Inflammatory macrophage treated with lipopolysaccharide for 4 hours (primary cell): ENCODE results near the gene TNS3.

Experiments used
- DNase-seq: peaks from one replicate; pipeline ENCODE4 v3.0.0-alpha.2; 2020

Gene TNS3

DNA sequence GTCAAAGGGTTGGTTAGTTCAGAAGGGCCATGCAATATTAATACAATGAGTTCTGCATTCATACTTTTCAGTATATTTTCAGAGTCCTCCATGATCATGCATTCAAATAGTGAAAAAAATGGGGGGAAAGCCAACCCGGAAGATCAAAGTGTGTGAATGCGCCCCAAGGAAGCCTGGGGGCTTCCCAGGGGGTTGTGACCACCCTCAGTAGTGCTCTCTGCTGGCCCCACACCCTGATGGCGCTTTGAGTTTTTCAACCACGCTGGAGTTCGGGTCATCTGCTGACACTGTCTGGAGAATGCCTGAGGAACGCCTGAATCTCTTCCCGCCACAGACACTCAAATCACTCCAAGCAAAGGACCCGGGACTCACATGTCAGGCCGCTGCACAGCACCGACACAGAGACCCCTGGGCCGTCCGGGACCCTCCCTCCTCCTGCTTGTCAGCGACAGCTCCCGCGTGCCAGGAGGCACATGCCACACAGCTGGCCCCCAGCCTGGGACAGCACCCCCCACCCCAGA is 1.0 kb downstream of the TNS3 start:
- DNase-seq, result no peak

DNA sequence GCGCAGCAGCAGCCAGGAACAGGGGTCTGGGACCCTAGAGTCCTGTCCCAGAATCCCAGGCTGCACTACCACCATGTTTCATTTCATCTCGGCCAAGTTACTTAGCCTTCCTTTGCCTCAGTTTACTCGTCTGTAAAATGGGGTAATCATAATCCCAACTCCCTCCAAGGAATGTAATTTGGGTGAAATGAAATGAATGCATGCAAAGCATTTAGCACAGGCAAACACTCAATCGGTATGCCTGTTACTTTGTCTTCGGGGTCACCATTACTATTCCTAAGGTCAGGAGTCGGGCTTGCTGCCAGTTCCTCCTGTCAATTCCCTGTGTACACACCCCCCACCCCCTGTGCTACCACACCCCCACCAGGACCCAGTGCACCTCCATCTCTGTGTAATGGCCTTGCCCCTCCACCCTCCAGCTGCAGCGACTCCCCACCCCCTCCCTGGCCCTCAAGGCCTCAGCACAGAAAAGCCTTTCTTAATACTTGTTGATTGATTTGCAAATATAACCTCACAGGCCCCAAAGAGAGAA is 1.7 kb downstream of the TNS3 start:
- no peak for DNase-seq

DNA sequence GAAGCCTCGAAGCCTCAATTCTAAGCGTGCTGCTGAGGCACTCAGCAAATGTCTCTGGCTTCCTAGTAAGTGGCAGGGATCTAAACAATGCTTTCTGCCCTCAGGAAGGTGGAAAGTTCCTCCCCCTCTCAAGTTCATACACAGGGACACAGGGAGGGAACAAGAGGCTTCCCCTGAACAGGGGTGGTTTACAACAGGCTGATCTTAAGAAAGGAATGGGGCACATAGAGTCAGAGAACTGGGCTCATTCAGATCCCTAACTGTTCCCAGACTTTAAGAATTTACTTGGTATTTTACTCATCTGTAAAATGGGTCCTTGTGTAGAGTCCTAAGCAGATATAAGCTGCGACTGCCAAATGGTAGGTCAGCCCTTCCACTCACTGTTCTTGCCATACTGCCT is 2.5 kb downstream of the TNS3 start:
- no peak for DNase-seq

DNA sequence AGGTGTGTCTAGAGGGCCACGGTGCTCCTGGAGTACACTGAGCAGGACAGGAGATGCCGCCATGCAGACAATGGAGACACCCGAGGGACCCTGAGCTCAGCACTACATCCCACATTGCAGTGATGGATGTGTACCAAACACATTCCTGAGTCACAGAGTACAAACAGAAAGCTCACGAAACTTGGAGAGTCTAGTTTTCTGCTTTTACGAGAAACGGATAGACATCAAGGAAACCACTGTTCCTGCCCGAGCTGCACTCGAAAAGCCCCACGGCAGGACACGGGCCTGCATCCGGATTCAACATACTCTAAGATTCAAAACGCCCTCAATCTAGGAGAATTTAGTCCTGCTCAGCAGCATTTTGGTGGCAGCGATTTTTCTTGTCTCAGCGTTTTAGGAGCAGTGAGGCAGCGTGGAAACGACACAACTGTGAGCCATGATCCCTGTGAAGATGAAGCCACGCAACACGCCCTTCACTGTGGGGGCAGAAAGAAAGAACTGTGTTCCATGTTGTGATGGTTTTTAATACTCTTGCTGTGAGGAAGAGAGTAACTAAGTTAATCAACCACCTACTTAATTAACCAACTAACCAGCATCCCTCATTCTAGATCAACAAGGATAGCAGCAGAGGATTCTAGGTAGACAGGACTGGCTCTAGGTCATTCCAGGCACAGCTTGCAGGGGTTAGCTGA is 3.2 kb downstream of the TNS3 start:
- peak; percentile 46 for DNase-seq

DNA sequence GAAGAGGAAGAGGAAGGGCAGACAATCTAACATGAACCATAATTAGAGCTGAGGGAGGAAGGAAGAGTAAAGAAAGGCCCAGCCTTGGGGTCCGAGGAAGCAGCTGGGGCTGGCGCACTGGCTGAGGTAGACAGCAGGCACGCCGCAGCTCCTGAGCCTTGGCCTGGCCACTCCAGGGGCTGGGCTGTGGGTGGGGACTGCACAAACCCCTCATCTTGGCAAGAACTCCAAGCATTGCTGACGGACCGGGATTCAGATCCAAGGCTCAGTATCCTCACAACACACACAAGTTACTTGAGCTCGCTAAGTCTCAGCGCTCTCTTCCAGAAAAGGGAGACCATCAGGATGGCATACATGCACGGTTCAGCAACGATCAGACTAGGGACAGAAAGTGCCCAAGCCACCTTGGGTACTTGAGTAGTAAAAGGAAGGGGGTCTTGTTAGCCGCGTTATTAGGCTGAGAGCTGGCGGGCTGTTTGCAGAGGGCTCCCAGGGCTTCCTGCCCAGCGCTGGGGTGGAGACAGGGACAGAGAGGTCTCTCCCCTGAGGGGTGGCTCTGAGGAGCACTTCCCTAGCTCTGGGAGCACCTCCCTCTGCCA is 4.5 kb downstream of the TNS3 start:
- DNase-seq, result no peak

DNA sequence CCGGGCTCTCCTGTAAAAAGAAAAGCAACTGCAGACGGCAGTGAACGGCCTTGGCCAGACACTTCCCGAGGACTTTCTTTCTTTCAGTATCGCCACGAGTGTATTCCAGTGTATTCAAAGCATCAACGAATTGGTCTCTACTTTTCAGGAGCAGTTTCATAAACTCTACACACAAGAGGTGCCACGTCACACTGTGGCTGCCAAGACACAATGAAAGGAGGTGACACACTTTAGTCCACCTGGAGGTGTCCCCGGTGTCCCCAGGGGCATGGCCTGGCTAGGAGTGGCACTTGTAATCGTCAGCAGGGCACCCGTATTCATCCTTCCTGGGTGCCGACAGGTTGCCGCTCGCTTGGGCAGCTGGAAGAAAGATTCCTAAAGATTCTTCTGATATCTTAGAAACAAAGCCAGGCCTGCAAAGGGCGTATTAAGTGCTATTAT is 5.0 kb downstream of the TNS3 start:
- DNase-seq, result no peak

DNA sequence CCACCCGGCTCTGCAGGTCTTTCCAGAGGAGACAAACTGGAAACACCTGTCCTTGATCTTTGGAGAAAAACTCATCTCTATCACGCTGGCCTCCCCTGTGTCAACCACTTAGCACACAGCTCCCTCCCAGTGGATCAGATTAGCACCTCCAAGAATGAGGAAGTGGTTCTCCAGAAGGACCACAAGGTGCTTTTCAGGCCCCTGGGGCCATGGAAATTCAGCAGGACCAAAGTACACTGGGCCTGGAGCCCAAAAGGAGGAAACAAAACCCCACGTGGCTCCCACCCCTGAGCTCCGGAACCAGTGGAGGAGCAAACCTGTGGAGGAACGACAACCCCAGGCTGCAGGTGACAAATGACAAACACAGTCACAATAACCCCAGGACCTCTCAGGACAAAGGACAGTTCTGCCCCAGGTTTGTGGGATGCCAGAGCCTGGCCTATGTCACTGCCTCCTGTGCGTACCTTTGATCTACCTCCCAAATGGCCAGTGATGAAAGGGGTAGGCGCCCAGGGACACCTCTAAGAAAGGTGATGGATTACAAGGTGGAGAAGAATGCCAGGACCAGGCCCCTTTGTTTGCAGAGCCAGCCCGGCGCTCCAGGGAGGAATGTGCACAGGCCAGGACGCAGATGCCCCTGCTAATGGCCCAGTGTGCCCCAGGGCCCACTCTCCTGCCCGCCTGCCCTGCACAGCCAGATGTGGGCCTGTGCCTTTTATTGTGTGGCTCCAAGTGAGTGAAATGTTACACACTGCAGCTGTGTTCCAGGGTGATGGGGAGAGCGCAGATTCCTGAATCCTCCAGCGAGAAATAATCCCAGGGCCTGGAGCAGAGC is 5.7 kb downstream of the TNS3 start:
- no peak for DNase-seq

DNA sequence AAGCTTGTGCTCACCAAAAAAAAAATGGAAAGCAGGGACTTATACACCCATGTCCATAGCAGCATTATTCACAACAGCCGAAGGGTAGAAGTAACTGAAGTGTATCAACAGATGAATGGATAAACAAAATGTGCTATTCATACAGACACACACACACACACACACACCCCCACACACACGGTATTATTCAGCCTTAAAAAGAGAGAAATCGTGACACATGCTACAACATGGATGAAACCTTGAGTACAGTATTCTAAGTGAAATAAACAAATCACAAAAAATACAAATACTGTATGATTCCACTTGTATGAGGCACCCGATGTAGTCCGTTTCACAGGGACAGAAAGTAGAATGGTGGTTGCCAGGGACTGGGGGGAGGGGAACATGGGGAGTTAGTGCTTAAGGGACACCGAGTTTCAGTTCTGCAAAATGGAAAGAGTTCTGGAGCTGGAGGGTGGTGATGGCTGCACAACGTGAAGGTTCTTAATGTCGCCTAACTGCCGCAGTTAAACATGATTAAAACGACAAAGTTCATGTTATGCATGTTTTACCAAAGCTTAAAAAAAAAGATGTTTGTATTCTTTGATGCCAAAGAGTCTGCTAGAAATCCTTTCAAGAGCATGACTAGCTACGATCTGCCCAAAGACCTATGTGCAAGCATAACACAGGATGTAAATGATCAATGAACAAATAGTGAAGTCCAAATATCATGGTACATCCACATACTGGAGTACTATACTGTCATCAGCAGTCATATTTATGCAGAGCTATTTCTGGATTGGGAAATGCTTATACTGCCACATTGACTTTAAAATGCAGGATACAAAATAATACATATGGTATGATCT is 7.2 kb downstream of the TNS3 start:
- DNase-seq, result peak; percentile 93

DNA sequence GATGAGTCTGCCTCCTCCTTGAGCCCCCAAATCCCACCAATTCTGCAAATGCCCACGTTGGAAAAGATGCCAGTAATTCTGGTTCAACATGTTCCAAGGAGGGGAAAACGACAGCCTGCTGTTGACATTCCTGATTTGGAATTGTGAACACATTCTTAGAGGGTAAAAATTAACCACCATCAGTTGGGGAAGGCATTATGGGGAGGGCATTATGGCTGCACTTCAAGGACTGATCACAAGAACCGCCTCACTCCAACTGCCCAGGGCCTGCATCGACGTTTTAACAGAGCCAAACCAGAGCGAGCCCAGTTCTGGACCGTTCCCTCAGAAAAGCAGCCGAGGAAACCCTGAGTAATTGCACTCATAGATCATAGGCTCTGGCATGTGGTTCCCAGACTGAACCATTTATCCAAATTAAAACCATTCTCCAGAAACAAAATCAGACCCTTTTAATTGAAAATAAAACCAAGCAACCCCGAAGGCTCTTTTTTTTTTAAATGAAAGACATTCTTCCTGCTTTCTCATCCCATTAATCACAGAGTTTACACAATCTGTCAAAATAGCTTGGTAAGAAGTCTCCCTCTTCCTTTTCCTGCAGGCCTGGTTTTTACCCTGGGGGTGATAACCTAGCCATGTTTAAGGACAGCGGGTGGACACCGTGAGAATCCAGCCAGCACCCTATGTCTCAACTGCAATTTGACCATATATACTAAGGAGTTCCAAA is 8.0 kb downstream of the TNS3 start:
- peak; percentile 75 for DNase-seq

DNA sequence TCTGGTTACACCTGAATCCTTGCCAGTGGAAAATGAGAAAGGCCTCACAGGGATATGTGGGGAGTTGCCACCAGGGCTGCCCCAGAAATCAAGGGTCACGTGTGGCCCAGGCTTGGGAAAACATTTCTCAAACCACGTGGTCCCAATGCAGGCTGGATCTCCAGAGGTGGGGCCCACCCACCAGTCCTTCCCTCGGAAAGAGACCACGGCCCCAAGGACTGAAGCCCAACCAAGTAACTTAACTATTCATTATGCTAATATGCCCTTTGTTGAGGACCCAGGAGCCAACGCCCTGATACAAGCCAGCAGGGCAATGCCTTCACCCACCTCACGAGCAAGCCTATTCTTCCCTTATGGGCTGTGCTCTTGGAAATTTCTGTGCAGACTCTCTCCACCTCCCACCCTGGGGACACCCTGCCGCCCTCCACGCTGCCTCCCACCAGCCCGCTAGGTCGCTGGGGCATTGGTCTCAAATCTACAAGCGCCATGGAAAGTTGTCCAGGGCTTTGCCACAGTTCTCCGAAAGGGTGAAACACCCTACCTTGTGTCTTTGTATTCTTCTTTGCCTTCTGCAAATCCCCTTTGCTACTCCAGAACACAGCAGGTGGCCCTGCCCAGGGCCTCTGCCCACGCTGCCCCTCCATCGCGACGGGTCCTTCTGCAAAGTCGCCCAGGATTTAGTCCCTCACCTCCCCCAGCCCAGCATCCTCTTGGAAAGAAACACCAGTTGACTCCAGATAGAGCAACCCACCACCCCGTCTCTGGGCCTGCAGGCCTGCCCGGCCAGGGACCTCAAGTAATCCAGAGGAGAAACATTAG is 8.8 kb downstream of the TNS3 start:
- DNase-seq, result no peak

DNA sequence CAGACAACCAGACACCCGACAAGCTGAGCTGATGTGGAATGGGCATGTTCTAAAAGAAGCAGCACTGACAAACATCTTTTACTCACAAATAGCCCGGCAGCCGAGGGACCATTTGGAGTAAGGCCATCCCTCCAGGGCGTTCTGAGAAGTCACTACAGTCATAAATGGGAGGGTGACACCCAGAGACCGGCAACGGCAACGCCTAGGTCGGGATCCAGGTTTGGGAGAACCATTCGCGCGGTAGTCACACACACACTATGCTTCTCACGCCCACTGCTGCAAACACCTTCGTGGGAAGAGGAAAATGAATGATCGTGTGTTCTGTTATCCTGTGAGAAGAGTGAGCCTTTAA is 9.8 kb downstream of the TNS3 start:
- no peak for DNase-seq

DNA sequence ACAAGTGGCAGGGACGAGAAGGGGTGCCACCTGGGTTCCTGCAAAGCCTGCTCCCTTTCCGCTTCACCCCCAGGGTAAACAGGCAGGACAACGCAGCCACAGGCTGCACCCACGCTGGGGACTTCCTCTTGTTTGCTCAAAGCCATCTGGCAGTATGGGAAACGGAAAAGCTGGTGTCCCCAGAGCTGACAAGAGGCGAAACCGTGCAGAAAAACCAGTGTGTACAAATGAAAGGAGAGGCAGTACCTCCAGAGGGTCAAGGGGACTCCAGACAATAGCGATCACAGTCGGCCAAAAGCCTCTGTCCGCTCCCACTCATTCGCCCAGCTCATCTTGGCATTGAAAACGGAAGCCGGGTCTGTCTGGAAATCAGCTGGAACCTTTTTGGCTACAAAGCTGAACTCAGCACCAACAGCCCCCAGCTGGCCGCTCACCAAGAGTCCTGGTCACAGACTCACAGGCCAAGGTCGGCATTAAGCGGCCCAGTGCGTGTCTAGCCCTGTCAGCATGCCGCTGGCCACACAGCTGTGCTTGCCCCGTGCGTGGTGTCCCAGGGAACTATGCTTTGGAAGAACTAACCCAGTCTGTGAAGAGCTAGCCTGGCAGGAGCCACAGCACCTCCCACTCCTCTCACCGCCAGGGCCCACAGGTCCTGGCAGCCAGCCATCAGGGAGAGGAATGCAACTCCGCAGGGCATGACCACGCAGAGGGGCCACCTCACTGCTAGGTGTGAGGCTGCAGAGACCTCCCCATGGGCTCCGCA is 10.4 kb downstream of the TNS3 start:
- DNase-seq, result peak; percentile 62

DNA sequence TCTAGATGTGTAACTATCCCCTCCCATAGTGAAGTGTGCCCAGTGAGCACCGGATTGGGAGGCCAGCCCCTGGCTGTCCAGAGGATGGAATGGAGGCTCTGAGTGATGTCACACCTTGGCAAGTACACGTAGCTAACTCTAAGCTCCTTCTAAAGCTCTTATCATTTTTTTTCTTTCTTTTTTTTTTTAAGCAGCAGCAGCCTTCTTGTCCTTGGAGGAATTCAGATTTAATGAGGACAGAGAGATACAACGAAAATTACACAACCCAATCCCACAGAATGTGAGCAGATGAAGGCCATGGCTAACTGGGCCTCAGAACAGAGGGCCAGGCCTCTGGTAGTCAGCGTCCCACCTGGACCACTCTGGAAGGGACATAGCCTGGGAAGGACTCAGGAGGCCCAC is 11.3 kb downstream of the TNS3 start:
- DNase-seq, result no peak

DNA sequence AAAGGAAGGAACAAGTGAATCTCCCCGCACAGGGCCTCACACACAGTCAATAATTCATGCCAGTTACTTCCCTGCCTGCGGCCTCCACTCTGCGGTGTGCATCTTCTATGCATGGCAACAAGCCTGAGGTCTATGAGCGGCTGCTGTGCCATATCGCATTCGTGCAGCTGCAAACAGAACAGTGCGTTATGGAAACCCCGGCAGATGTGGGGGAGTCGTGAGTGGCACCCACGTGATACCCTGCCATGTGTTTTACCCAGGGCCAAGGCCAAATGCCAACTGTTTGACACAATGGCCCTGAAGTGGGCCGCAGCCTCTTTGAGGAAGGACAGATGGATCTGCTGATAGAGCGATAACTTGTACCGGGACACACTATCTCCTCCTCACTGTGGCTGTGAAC is 13.4 kb downstream of the TNS3 start:
- DNase-seq, result peak; percentile 52

DNA sequence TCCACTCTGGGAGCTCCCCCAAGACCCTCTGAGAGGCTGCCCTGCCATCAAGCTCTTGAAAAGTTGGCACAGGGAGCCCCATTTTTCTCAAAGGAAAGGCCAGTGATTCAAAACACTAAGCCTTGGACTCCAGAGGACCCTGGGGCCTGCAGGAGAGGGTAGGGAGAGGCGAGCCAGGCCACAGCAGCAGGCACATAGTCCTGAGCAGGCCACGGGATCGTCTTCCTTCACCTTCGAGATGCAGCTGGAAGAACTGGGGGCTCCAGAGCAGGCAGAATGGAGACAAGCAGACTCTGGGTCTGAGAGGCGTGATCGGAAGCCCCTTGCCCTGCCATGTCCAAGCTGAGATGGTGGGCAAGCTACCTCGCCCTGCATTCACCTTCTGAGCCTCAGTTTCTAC is 13.9 kb downstream of the TNS3 start:
- no peak for DNase-seq

DNA sequence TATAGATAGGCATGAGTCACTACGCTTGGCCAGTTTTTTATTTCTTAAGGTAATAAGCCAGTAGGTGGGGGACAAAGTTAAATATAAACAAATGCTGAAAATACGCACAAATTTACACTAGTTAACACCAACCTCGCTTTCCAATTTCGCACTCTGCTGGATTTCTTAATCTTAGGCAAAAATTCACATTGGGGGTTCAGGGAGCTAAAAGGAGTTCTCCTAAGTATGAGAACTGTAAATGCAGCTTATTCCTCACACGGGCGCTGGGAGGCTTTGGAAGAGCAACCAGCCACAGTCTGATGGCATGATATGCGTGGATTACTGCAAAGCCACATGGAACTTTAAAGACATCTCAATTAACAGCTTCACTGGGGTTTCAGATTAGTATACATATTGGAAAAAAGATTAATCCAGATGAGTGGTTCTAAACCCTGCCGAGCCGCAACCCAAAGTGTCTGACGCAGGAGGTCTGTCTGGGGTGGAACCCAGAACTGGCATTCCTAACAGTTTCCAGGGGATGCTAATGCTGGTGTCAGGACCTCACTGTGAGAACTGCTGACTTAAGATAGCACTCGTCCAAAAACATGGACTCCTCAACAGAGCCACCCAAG is 16.2 kb downstream of the TNS3 start:
- DNase-seq, result no peak

DNA sequence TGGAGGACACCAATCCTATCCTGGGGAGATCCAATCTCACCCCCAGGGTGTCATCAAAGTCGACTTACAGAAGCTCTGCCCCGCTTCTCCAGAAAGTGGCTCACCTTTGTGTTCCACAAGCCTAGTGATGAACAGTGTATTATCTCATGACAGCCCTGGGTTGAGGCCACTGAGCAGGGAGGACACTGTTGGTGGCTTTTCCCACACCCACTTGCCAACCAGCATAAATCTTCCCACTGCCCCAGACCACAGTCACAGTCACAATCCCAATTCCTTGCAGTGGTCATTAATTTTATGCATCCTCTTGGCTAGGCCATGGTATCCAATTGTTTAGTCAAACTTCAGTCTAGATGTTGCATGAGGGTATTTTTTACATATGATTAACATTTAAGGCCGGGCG is 18.4 kb downstream of the TNS3 start:
- DNase-seq, result peak; percentile 29

DNA sequence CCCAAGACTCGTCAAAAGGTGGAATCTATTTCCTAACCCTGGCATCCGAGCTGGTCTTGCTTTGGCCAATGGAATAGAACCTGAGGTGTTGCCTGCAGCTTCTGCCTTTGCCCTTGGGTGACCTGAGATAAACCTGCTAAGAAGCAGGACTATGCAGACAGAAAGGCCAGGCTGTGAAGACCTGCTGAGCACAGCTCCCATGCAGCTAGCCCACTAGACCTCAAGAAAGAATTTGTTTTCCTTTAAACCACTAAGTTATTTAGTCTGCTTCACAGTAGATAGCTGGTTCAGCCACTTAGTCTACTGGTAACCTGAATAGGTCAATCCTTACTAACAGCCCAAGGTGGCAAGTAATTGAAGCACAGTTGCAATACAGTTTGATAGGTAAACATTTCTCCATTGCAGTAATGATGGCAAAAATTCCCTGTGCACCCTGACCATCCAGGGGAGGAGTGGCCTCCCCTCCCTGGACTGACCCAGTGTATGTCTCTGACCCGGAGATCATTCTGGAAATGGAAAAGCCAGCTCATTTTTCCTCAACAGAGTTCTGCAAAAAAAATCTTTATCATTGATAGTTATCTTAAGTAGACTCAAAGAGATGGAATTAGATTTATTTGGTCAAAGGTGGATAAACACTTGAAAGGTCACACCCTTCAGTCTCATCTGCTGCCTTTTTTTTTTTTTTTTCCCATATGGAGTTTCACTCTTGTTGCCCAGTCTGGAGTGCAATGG is 20.0 kb downstream of the TNS3 start:
- DNase-seq, result no peak
